ENCODE results near the gene LSM10. TPM values are rescaled to one million over a fixed set of nuclear protein-coding genes. Genes with fewer than 3 reads are reported as not detected.

LSM10 gene
- total and polyA plus RNA-seq, 2 donors (not counting 3 experiments of a cell fraction or from before 2014, with no cell fraction given) = 38.2 to 76.9 TPM

DNA sequence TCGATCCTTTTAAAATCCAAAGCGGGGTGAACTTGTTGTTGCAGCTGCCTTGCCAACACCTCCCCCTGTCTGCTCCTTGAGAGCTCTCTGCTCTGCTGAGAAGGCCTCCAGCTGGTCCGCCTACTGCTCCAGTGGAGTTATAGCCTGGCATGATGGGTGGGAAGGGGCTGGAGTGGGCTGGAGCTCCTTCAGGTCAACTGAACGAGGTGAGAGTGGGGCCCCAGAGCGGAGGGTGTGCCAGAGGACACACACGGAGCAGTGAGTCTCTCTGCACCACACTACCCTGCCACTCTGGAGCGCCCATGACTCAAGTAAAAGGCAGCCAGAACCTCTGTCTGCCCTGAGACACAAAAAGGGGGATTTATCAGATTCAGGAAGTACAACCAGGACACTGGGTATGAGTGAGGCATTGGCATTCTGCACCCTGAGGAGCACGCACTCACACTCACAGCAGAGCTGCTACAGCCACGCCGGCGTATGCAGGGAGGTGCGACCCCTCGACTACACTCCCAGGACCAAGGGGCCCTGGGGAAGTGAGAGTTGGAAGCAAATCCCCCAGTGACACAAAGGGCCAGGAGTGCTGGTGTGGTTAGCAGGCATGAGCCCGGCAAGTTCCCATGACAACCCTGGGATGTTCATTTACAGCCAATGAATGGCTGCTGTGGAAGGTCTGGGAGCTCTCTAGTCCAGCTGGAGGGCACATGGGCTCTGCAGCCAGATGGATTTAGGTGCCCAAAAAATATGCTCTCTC, 46.3 kb downstream of the LSM10 start:
- FAIRE-seq (no peak), DNase-seq (ENCODE audit: low read depth, low spot score) (peak; percentile 76)
- BruUV-seq (replicated peaks) = no TSS peak
- no peaks in the 10 kb centered on the region for H3K9me1 ChIP-seq (replicated peaks; ENCODE audit: control insufficient read depth, extremely low read depth, insufficient read depth, low read length)
- H2AFZ ChIP-seq (ENCODE audit: low read depth, low read length) = no peak overlapping the region
- ChIA-PET POLR2A (interaction anchor here (0.8 to 2.3 kb wide), 5 partner anchors 9 to 35 kb away, joined by 3 to 9 read pairs (median 4); no protein-coding TSS in a partner anchor), CTCF (interaction anchor here (0.7 to 6.7 kb wide), 12 partner anchors 9 to 217 kb away, joined by 3 to 99 read pairs (median 5); partner anchors contain the start of genes EVA1B, SH3D21 and TRAPPC3)
- H3K36me3 ChIP-seq (ENCODE audit: control insufficient read depth in 2 of 2, extremely low read depth in 1 of 2, insufficient read depth in 2 of 2, low read length in 2 of 2) = peaks cover 6 to 23% of the 10 kb centered on the region in 2 experiments
- H3K79me2 ChIP-seq (ENCODE audit: control insufficient read depth, insufficient read depth, low read length) = no peaks in the 10 kb centered on the region
- dilution Hi-C loops (cut with MboI; ENCODE audit: extremely low pct_ligation_motif_present, low sequenced_read_pairs) (no loop called here), intact Hi-C loops (cut with micrococcal nuclease) (loop anchor here (1.0 kb wide), 3 partner anchors 8 to 35 kb away; partner anchors contain the start of gene EVA1B)
- TF ChIP-seq CTCF (IDR thresholded peaks at IDR 0.05; ENCODE audit: extremely low read depth in 1 of 2, insufficient read depth in 1 of 2, low read depth in 1 of 2, low read length in 2 of 2) = peak in 1 of 2 donors; percentile 6
- TF ChIP-seq MYC (IDR thresholded peaks at IDR 0.05; ENCODE audit: low read depth, low read length) = no peak
- TF ChIP-seq GATA2 (IDR thresholded peaks at IDR 0.05; ENCODE audit: insufficient read depth, insufficient read length, low read depth, low read length) = peak; percentile 91
- TF ChIP-seq POLR2A (IDR thresholded peaks at IDR 0.05; ENCODE audit: low read depth, low read length) = peak; percentile 71
- peak; percentile 39 for TF ChIP-seq FOS (IDR thresholded peaks at IDR 0.05; ENCODE audit: borderline replicate concordance, insufficient read depth, low read length)
- TF ChIP-seq MAX (IDR thresholded peaks at IDR 0.05; ENCODE audit: insufficient read depth, insufficient read length) = no peak
- TF ChIP-seq POLR2AphosphoS5 (IDR thresholded peaks at IDR 0.05; ENCODE audit: insufficient read depth, low read depth, low read length) = peak; percentile 74
- no peak for TF ChIP-seq EZH2 (IDR thresholded peaks at IDR 0.05; ENCODE audit: borderline replicate concordance, low read depth, low read length, severe bottlenecking)
- TF ChIP-seq JUN (IDR thresholded peaks at IDR 0.05; ENCODE audit: borderline replicate concordance, insufficient read depth, insufficient read length, low read depth) = no peak
- peak overlapping the region; percentile 89 for H3K27ac ChIP-seq (ENCODE audit: insufficient read depth, low read depth, low read length)
- H4K20me1 ChIP-seq (replicated peaks; ENCODE audit: control insufficient read depth, extremely low read depth, insufficient read depth, low read length) = no peaks in the 10 kb centered on the region
- H3K4me2 ChIP-seq (ENCODE audit: insufficient read depth, low read length) = peak overlapping the region; percentile 23
- H3K9me3 ChIP-seq (replicated peaks; ENCODE audit: control insufficient read depth, insufficient read depth, low read length) = no peaks in the 10 kb centered on the region
- peak overlapping the region; percentile 71 for H3K9ac ChIP-seq (replicated peaks; ENCODE audit: extremely low read depth, insufficient read depth, low read length)
- no peak overlapping the region for H3K4me3 ChIP-seq (replicated peaks in 1 of 3; ENCODE audit: insufficient read depth in 1 of 3, low read depth in 1 of 3, low read length in 3 of 3)
- peaks cover 49% of the 10 kb centered on the region for H3K4me1 ChIP-seq (ENCODE audit: control insufficient read depth, extremely low read depth, insufficient read depth, low read length)
- H3K27me3 ChIP-seq (ENCODE audit: control insufficient read depth in 2 of 2, insufficient read depth in 2 of 2, low read length in 2 of 2) = no peaks in the 10 kb centered on the region

All from endothelial cell of umbilical vein (primary cell).